Measurements from ENCODE around the gene IRAK1BP1. TPM values are rescaled to one million over a fixed set of nuclear protein-coding genes. Genes with fewer than 3 reads are reported as not detected.

Gene IRAK1BP1
- polyA plus RNA-seq, 2 of the 4 experiments (the other 2 are of a cell fraction): 0.92 to 2.6 TPM

GRCh38 chr6:78842953-78843352, 24.4 kb upstream of the IRAK1BP1 start (continued):
- no peak for TF ChIP-seq RARB (CRISPR knock-in tag; IDR thresholded peaks at IDR 0.05)
- no peak for TF ChIP-seq RFX5 (IDR thresholded peaks at IDR 0.05)
- TF ChIP-seq ZSCAN20 (CRISPR knock-in tag; IDR thresholded peaks at IDR 0.05): no peak

DNA sequence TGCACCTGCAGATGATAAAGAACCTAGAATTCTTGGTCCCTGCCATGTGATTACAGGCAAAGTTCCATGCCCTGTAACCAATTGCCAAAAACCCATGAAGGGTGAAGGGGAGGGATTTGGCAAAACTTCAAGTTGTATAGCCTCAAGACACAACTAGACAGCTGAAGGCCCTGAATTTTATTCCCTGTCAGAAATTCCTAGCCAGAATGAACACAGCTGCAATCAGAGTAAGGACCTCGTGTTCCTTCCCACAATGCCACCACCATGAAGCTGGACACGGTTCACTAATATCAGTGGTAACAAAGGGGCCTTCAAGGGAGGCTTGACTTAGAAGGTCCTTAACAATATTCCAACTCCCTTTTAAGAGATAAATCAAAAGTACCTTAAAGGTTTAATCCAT, 22.5 kb upstream of the IRAK1BP1 start:
- Histone ChIP-seq H3K27ac (no peak overlapping the region), H3K9me3 (no peaks in the 10 kb centered on the region), H3K4me3 (no peak overlapping the region), H3K4me1 (no peaks in the 10 kb centered on the region), H3K4me2 (no peak overlapping the region)
- TF ChIP-seq FOSL2 (IDR thresholded peaks at IDR 0.05): no peak
- no peak for TF ChIP-seq FOSL2 (CRISPR knock-in tag; IDR thresholded peaks at IDR 0.05)
- TF ChIP-seq HEYL (CRISPR knock-in tag; IDR thresholded peaks at IDR 0.05): no peak
- TF ChIP-seq, protein P1, sequence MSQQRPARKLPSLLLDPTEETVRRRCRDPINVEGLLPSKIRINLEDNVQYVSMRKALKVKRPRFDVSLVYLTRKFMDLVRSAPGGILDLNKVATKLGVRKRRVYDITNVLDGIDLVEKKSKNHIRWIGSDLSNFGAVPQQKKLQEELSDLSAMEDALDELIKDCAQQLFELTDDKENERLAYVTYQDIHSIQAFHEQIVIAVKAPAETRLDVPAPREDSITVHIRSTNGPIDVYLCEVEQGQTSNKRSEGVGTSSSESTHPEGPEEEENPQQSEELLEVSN (IDR thresholded peaks at IDR 0.05; ENCODE audit: borderline replicate concordance, low read depth): no peak
- TF ChIP-seq USF2 (IDR thresholded peaks at IDR 0.05): no peak
- TF ChIP-seq FOXS1 (CRISPR knock-in tag; IDR thresholded peaks at IDR 0.05): no peak
- no peak for TF ChIP-seq PHF8 (IDR thresholded peaks at IDR 0.05; ENCODE audit: borderline replicate concordance, low read depth)
- TF ChIP-seq HOXB5 (CRISPR knock-in tag; IDR thresholded peaks at IDR 0.05): no peak
- no peak for TF ChIP-seq RAD21 (conservative IDR thresholded peaks at IDR 0.05 in 1 of 2, IDR thresholded peaks at IDR 0.05 in 1 of 2)
- no peak for TF ChIP-seq REST (IDR thresholded peaks at IDR 0.05)
- TF ChIP-seq, protein P2, sequence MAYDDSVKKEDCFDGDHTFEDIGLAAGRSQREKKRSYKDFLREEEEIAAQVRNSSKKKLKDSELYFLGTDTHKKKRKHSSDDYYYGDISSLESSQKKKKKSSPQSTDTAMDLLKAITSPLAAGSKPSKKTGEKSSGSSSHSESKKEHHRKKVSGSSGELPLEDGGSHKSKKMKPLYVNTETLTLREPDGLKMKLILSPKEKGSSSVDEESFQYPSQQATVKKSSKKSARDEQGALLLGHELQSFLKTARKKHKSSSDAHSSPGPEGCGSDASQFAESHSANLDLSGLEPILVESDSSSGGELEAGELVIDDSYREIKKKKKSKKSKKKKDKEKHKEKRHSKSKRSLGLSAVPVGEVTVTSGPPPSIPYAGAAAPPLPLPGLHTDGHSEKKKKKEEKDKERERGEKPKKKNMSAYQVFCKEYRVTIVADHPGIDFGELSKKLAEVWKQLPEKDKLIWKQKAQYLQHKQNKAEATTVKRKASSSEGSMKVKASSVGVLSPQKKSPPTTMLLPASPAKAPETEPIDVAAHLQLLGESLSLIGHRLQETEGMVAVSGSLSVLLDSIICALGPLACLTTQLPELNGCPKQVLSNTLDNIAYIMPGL (CRISPR knock-in tag; IDR thresholded peaks at IDR 0.05; ENCODE audit: borderline replicate concordance): no peak
- WGBS (ENCODE audit: missing lambda C conversion rate): 23% methylated on average over 2 of the region's 2 CpGs
- CTCF ChIA-PET: no interaction called here
- no peak for FAIRE-seq
- POLR2A ChIA-PET: no interaction called here
- no peak for DNase-seq (ENCODE audit: low read depth in 1 of 2, low spot score in 1 of 2)
- no peak for ATAC-seq

DNA sequence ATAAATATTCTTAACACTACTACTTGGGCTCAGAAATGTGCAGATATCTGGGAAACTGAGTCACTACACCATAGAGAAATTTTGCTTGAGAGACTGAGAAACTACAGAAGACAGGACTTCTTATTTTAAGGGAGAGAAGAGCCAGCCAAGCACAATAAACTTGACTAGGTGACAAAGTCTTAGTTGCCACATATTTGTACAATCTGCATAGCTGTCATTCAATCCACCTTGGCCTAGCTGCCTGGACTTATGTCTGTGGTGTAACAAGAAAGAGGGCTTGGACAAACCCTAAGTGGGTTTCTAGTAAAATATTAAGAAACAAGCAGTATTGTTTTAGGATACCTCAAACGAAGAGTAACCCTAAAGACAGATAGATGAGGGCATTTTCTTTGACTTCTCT, 21.8 kb upstream of the IRAK1BP1 start:
- no peak overlapping the region for H3K27ac ChIP-seq
- no peak for FAIRE-seq
- ChIA-PET CTCF (no interaction called here), POLR2A (no interaction called here)
- ATAC-seq: no peak
- no peak overlapping the region for H3K4me2 ChIP-seq
- DNase-seq (ENCODE audit: low read depth in 1 of 2, low spot score in 1 of 2): no peak
- H3K4me1 ChIP-seq: no peaks in the 10 kb centered on the region
- no peaks in the 10 kb centered on the region for H3K9me3 ChIP-seq
- no peak overlapping the region for H3K4me3 ChIP-seq
- WGBS (ENCODE audit: missing lambda C conversion rate): 0% methylated on average over 1 of the region's 1 CpG
- TF ChIP-seq, protein P1 (IDR thresholded peaks at IDR 0.05; ENCODE audit: borderline replicate concordance, low read depth): no peak
- no peak for TF ChIP-seq RCOR1 (IDR thresholded peaks at IDR 0.05; ENCODE audit: low read depth, low read length)
- no peak for TF ChIP-seq RAD21 (conservative IDR thresholded peaks at IDR 0.05 in 1 of 2, IDR thresholded peaks at IDR 0.05 in 1 of 2)
- TF ChIP-seq, protein P3, sequence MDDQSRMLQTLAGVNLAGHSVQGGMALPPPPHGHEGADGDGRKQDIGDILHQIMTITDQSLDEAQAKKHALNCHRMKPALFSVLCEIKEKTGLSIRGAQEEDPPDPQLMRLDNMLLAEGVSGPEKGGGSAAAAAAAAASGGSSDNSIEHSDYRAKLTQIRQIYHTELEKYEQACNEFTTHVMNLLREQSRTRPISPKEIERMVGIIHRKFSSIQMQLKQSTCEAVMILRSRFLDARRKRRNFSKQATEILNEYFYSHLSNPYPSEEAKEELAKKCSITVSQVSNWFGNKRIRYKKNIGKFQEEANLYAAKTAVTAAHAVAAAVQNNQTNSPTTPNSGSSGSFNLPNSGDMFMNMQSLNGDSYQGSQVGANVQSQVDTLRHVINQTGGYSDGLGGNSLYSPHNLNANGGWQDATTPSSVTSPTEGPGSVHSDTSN (IDR thresholded peaks at IDR 0.05): no peak
- no peak for TF ChIP-seq NPAS2 (CRISPR knock-in tag; IDR thresholded peaks at IDR 0.05; ENCODE audit: borderline replicate concordance)
- TF ChIP-seq POLR2A (IDR thresholded peaks at IDR 0.05; ENCODE audit: low read length): no peak
- TF ChIP-seq CHD4 (IDR thresholded peaks at IDR 0.05; ENCODE audit: borderline replicate concordance): no peak
- TF ChIP-seq USF2 (IDR thresholded peaks at IDR 0.05): no peak
- no peak for TF ChIP-seq SMC3 (IDR thresholded peaks at IDR 0.05)
- no peak for TF ChIP-seq ZNF302 (CRISPR knock-in tag; IDR thresholded peaks at IDR 0.05)
- no peak for TF ChIP-seq KDM1A (IDR thresholded peaks at IDR 0.05; ENCODE audit: low read depth)
- no peak for TF ChIP-seq MAZ (IDR thresholded peaks at IDR 0.05; ENCODE audit: borderline replicate concordance, low read depth, low read length)
- TF ChIP-seq, protein P2 (CRISPR knock-in tag; IDR thresholded peaks at IDR 0.05; ENCODE audit: borderline replicate concordance): no peak
- no peak for TF ChIP-seq SREBF2 (IDR thresholded peaks at IDR 0.05)
